AG10803 (cell line): ENCODE data around the gene ATRX.

Source experiments
- DNase-seq: peaks from one replicate; pipeline ENCODE4 v3.0.0; 2010; ENCODE audit warnings: low read depth
- H3K4me3 ChIP-seq: 2 replicates; pipeline ENCODE4 v1.5.1; 2011; ENCODE audit warnings: mild to moderate bottlenecking, low read length, control low read depth
- CTCF ChIP-seq: conservative IDR thresholded peaks from 2 replicates; pipeline ENCODE4 v1.5.1; 2011; ENCODE audit warnings: mild to moderate bottlenecking, low read length, control low read depth, inconsistent platforms

ATRX gene

GRCh38 chrX:77617206-77617605 is 168.8 kb downstream of the ATRX start:
- no peak overlapping the region for H3K4me3 ChIP-seq
- DNase-seq, result no peak
- no peak for TF ChIP-seq CTCF

GRCh38 chrX:77603635-77604336 is 182.2 kb downstream of the ATRX start:
- H3K4me3 ChIP-seq, result no peak overlapping the region
- TF ChIP-seq CTCF, result no peak
- DNase-seq, result no peak

GRCh38 chrX:77597511-77597910 is 188.5 kb downstream of the ATRX start:
- TF ChIP-seq CTCF, result no peak
- H3K4me3 ChIP-seq, result no peak overlapping the region
- DNase-seq, result no peak

- no peak overlapping the region for H3K4me3 ChIP-seq
- TF ChIP-seq CTCF, result peak; percentile 53
- DNase-seq, result peak; percentile 32
Observed at GRCh38 chrX:77597090-77597489, 188.9 kb downstream of the ATRX start.

GRCh38 chrX:77595848-77596247 is 190.2 kb downstream of the ATRX start:
- no peak for TF ChIP-seq CTCF
- peak; percentile 9 for DNase-seq
- no peak overlapping the region for H3K4me3 ChIP-seq

- DNase-seq, result peak; percentile 0
Observed at GRCh38 chrX:77572322-77572721, 213.7 kb downstream of the ATRX start.

More at GRCh38 chrX:77572322-77572721, 213.7 kb downstream of the ATRX start:
- no peak for TF ChIP-seq CTCF
- no peak overlapping the region for H3K4me3 ChIP-seq
